Measurements from ENCODE around the gene ZNF236.
"Not testable (repeated sequence)": the region's sequence is repeated elsewhere in the genome, so short reads cannot be mapped to it uniquely, and the experiment has no call there.

DNA sequence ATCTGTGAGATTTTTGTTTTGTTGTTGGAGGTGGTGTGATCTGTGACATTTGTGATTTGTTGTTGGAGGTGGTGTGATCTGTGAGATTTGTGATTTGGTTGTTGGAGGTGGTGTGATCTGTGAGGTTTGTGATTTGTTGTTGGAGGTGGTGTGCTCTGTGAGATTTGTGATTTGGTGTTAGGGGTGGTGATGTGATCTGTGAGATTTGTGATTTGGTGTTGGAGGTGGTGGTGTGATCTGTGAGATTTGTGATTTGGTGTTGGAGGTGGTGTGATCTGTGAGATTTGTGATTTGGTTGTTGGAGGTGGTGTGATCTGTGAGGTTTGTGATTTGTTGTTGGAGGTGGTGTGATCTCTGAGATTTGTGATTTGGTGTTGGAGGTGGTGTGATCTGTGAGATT is 144.9 kb downstream of the ZNF236 start:
- not testable (repeated sequence) for TF ChIP-seq EP300 (IDR thresholded peaks at IDR 0.05)
- TF ChIP-seq, protein P1, sequence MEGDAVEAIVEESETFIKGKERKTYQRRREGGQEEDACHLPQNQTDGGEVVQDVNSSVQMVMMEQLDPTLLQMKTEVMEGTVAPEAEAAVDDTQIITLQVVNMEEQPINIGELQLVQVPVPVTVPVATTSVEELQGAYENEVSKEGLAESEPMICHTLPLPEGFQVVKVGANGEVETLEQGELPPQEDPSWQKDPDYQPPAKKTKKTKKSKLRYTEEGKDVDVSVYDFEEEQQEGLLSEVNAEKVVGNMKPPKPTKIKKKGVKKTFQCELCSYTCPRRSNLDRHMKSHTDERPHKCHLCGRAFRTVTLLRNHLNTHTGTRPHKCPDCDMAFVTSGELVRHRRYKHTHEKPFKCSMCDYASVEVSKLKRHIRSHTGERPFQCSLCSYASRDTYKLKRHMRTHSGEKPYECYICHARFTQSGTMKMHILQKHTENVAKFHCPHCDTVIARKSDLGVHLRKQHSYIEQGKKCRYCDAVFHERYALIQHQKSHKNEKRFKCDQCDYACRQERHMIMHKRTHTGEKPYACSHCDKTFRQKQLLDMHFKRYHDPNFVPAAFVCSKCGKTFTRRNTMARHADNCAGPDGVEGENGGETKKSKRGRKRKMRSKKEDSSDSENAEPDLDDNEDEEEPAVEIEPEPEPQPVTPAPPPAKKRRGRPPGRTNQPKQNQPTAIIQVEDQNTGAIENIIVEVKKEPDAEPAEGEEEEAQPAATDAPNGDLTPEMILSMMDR (IDR thresholded peaks at IDR 0.05), result not testable (repeated sequence)

All from sigmoid colon (tissue), 4 donors.